Stimulated activated CD4-positive, alpha-beta T cell treated with anti-CD3 and anti-CD28 coated beads, Interleukin-4, amount 100 ng/mL, for 4 hours (primary cell): Measurements from ENCODE around the gene SLC35B1.

Experiments
- DNase-seq, 2 experiments: peaks; one replicate each; pipeline ENCODE4 v3.0.0-alpha.2; 2020

The SLC35B1 gene

DNA sequence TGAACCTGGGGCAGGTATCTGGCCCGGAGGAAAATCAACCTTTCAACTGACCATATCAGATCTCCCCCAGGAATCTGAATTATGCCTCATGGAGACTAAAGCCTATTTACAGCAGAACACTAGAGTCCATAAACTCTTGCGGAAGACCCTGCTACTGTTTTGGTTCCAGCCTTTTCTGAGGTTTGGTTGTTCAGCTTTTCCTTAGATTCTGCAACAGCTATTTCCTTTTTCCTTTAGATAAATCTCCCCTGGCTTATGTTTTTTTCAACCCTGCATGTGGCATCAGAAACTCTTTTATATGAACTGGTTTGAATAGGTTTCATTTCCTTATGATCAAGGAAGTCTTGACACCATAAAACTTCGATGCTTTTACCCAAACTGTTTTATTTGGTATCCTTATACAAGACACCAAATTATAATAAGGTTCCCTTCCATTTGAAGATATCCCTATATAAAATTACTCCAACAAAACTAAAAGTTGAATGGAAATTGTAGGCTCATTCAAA, 43.0 kb downstream of the SLC35B1 start:
- DNase-seq, result no peak

DNA sequence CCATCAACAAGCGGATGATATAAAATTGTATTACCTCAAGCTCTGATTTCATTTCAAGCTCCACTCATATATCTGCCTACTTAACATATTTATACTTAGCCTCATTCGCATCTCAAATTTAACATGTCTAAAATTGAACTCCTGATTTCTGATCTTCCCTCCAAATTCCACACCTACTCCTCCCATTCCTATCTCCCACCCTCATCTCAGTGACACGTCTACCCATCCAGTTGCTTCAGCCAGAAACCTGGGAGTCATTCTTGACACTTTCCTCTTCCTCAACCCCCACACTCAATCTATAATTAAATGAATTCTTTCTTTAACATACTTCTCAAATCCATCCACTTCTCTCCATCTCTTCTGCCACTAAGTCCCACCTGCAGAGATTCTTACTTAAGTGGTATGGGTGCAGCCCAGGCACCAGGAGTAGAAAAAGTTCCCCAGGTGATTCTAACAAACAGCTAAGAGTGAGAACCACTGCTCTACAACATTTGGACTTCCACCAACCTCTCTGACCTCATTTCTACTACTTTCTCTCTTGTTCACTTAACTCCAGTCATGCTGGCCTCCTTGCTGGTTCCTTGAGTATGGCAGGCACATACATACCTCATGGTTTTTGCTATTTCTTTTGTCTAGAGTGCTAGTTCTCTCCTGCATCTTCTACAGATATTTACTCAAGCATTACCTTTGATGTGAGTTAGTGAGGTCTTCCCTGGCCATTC, 47.9 kb downstream of the SLC35B1 start:
- DNase-seq, result no peak

DNA sequence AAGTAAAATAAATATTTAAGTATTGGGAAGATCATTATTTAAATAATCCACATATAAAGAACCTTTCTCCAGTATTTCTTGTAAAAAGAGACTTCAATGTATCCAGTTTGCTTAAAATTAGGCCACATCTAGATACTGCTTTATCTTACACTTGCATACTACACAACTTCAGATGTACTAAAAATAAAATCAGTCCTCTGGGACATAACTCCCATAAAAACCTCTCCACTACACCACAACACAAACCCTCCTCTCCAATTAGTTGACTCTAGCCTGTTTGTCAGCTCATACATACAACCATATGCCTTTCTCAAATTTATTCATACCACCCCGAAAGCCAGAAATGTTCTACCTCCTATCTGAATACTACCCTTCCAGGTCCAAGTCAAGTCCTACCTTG, 51.5 kb downstream of the SLC35B1 start:
- DNase-seq, result no peak
